ENCODE results near the gene PAX7. TPM values are rescaled to one million over a fixed set of nuclear protein-coding genes. Genes with fewer than 3 reads are reported as not detected.

The PAX7 gene
- polyA plus RNA-seq, 2 of the 4 experiments (the other 2 are of a cell fraction): 0.23 to 0.48 TPM

GRCh38 chr1:18662286-18662639 lies 31.6 kb downstream of the PAX7 start:
- TF ChIP-seq NFE2L2 (conservative IDR thresholded peaks at IDR 0.05; ENCODE audit: low read length) (no peak), RAD21 (conservative IDR thresholded peaks at IDR 0.05 in 1 of 2, IDR thresholded peaks at IDR 0.05 in 1 of 2) (no peak), ZC3H11A (IDR thresholded peaks at IDR 0.05) (no peak), SMC3 (IDR thresholded peaks at IDR 0.05) (no peak), CBX2 (IDR thresholded peaks at IDR 0.05; ENCODE audit: borderline replicate concordance, low read depth) (no peak), EHMT2 (IDR thresholded peaks at IDR 0.05; ENCODE audit: low read depth) (no peak), ZNF302 (CRISPR knock-in tag; IDR thresholded peaks at IDR 0.05) (no peak), ESRRA (IDR thresholded peaks at IDR 0.05; ENCODE audit: borderline replicate concordance, low read length) (no peak), BHLHE40 (IDR thresholded peaks at IDR 0.05; ENCODE audit: low read depth, low read length) (no peak), MAFK (IDR thresholded peaks at IDR 0.05; ENCODE audit: partially characterized antibody) (no peak)
- Histone ChIP-seq H3K27ac (peak overlapping the region in 1 of 2 experiments; percentile 21; a peak in 1 of 6 replicates), H3K4me3 (no peak overlapping the region), H3K9me3 (no peaks in the 10 kb centered on the region), H3K4me2 (no peak overlapping the region), H3K4me1 (peaks cover 18% of the 10 kb centered on the region)
- ATAC-seq (no peak), DNase-seq (ENCODE audit: low read depth in 1 of 2, low spot score in 1 of 2) (no peak), FAIRE-seq (no peak)
- WGBS (ENCODE audit: missing lambda C conversion rate): 80% methylated on average over 5 of the region's 5 CpGs
- ChIA-PET CTCF (interaction anchor here (0.5 to 1.7 kb wide), 4 partner anchors 19 to 1204 kb away, joined by 3 to 10 read pairs (median 4); no protein-coding TSS in a partner anchor), POLR2A (no interaction called here)

- POLR2A ChIA-PET: no interaction called here
- TF ChIP-seq ATOH8 (CRISPR knock-in tag; IDR thresholded peaks at IDR 0.05; ENCODE audit: low read depth) (no peak), RFX5 (IDR thresholded peaks at IDR 0.05) (no peak), EHF (CRISPR knock-in tag; IDR thresholded peaks at IDR 0.05) (no peak), FOSB (CRISPR knock-in tag; IDR thresholded peaks at IDR 0.05) (no peak), USF2 (IDR thresholded peaks at IDR 0.05) (no peak), BHLHE40 (IDR thresholded peaks at IDR 0.05; ENCODE audit: low read depth, low read length) (no peak), PHF8 (IDR thresholded peaks at IDR 0.05; ENCODE audit: borderline replicate concordance, low read depth) (no peak), POLR2A (IDR thresholded peaks at IDR 0.05; ENCODE audit: low read length) (no peak), ZSCAN20 (CRISPR knock-in tag; IDR thresholded peaks at IDR 0.05) (no peak), CTCF (IDR thresholded peaks at IDR 0.05) (no peak), HDAC2 (IDR thresholded peaks at IDR 0.05) (no peak), ZFP36 (IDR thresholded peaks at IDR 0.05; ENCODE audit: borderline replicate concordance, partially characterized antibody) (no peak), HES2 (IDR thresholded peaks at IDR 0.05) (no peak), NR3C1 (IDR thresholded peaks at IDR 0.05) (no peak), HEYL (CRISPR knock-in tag; IDR thresholded peaks at IDR 0.05) (no peak), MAX (IDR thresholded peaks at IDR 0.05) (no peak), ELK1 (IDR thresholded peaks at IDR 0.05; ENCODE audit: low read depth, low read length) (no peak)
Observed at GRCh38 chr1:18666317-18666920, 35.8 kb downstream of the PAX7 start.

More at GRCh38 chr1:18666317-18666920, 35.8 kb downstream of the PAX7 start:
- DNase-seq (ENCODE audit: low read depth in 1 of 2, low spot score in 1 of 2): no peak
- Histone ChIP-seq H3K4me1 (peaks cover 58% of the 10 kb centered on the region), H3K9me3 (no peaks in the 10 kb centered on the region), H3K4me2 (peak overlapping the region; percentile 65), H3K27ac (peak overlapping the region; percentile 89 to 97), H3K4me3 (no peak overlapping the region)
- FAIRE-seq: no peak
- CTCF ChIA-PET: interaction anchor here (1.2 to 1.9 kb wide), 2 partner anchors 12 kb away, joined by 3 to 5 read pairs; no protein-coding TSS in a partner anchor
- WGBS (ENCODE audit: missing lambda C conversion rate): 44% methylated on average over 7 of the region's 7 CpGs
- ATAC-seq: no peak
